Nephron (organoid): ENCODE measurements around the gene DPPA4.
"Not testable (repeated sequence)": the region's sequence is repeated elsewhere in the genome, so short reads cannot be mapped to it uniquely, and the experiment has no call there.

ENCODE experiments used
- H3K27ac Mint-ChIP-seq, 3 experiments: 2 replicates each; pipeline ENCODE4 v1.8.0; 2020; ENCODE audit warnings: mixed read lengths in 3 of 3, mild to moderate bottlenecking in 2 of 3, moderate library complexity in 1 of 3
- H3K27me3 Mint-ChIP-seq: 2 replicates; pipeline ENCODE4 v1.8.0; 2021; ENCODE audit warnings: low read depth, mild to moderate bottlenecking, moderate library complexity, mixed read lengths
- H3K36me3 Mint-ChIP-seq: 2 replicates; pipeline ENCODE4 v1.8.0; 2020; ENCODE audit warnings: low read depth, mixed read lengths
- H3K4me1 Mint-ChIP-seq: 2 replicates; pipeline ENCODE4 v1.8.0; 2020; ENCODE audit warnings: mixed read lengths
- H3K4me3 Mint-ChIP-seq, 3 experiments: 2 replicates each; pipeline ENCODE4 v1.8.0; 2020; ENCODE audit warnings: mild to moderate bottlenecking in 3 of 3, mixed read lengths in 3 of 3, moderate library complexity in 2 of 3
- H3K9me3 Mint-ChIP-seq: 2 replicates; pipeline ENCODE4 v1.8.0; 2020; ENCODE audit warnings: mixed read lengths
- TF ChIP-seq, protein P1 (sequence below), 3 experiments: fragments of 200-600 bp; sonication (generic); IDR thresholded peaks; one replicate each; pipeline ENCODE4 v1.5.0; 2021; ENCODE audit warnings: antibody characterized with exemption in 3 of 3; ENCODE audit not compliant: unreplicated experiment in 3 of 3

Gene DPPA4

DNA sequence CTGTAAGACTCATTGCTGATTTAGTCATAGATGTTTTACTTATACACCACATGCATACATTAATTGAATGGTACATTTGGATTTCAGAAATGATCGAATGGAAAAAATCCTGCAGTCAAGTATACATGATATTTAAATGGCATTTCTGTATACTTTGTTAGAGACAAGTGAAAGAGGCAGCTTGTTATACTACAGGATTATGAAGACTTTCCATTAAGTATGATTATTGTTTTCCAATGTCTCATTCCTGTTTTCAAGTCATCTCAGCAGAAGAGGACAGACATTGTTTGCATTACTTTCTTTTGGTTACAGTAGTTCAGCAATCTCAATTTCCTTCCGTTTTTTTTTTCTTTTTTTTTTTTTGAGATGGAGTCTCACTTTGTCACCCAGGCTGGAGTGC lies 36.6 kb upstream of the DPPA4 start:
- Mint-ChIP-seq H3K4me3 (no peak overlapping the region), H3K9me3 (peaks cover 2% of the 10 kb centered on the region), H3K4me1 (no peaks in the 10 kb centered on the region), H3K27ac (no peak overlapping the region), H3K27me3 (no peaks in the 10 kb centered on the region), H3K36me3 (no peaks in the 10 kb centered on the region)
- TF ChIP-seq, protein P1, sequence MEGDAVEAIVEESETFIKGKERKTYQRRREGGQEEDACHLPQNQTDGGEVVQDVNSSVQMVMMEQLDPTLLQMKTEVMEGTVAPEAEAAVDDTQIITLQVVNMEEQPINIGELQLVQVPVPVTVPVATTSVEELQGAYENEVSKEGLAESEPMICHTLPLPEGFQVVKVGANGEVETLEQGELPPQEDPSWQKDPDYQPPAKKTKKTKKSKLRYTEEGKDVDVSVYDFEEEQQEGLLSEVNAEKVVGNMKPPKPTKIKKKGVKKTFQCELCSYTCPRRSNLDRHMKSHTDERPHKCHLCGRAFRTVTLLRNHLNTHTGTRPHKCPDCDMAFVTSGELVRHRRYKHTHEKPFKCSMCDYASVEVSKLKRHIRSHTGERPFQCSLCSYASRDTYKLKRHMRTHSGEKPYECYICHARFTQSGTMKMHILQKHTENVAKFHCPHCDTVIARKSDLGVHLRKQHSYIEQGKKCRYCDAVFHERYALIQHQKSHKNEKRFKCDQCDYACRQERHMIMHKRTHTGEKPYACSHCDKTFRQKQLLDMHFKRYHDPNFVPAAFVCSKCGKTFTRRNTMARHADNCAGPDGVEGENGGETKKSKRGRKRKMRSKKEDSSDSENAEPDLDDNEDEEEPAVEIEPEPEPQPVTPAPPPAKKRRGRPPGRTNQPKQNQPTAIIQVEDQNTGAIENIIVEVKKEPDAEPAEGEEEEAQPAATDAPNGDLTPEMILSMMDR (IDR thresholded peaks at IDR 0.05; ENCODE audit: unreplicated experiment in 3 of 3): no peak

GRCh38 chr3:109372639-109373038 lies 35.3 kb upstream of the DPPA4 start:
- H3K4me3 Mint-ChIP-seq: no peak overlapping the region
- no peaks in the 10 kb centered on the region for H3K27me3 Mint-ChIP-seq
- TF ChIP-seq, protein P1 (IDR thresholded peaks at IDR 0.05; ENCODE audit: unreplicated experiment in 3 of 3): no peak
- no peak overlapping the region for H3K27ac Mint-ChIP-seq
- H3K9me3 Mint-ChIP-seq: peaks cover 2% of the 10 kb centered on the region
- no peaks in the 10 kb centered on the region for H3K36me3 Mint-ChIP-seq
- H3K4me1 Mint-ChIP-seq: no peaks in the 10 kb centered on the region

- Mint-ChIP-seq H3K9me3 (no peaks in the 10 kb centered on the region), H3K27me3 (no peaks in the 10 kb centered on the region), H3K27ac (no peak overlapping the region), H3K36me3 (no peaks in the 10 kb centered on the region), H3K4me3 (no peak overlapping the region), H3K4me1 (no peaks in the 10 kb centered on the region)
- TF ChIP-seq, protein P1 (IDR thresholded peaks at IDR 0.05; ENCODE audit: unreplicated experiment in 3 of 3): peak in 2 of 3 experiments; percentile 10 to 25
Measured at GRCh38 chr3:109369510-109369909, 32.2 kb upstream of the DPPA4 start.

- H3K27ac Mint-ChIP-seq: no peak overlapping the region
- H3K9me3 Mint-ChIP-seq: no peaks in the 10 kb centered on the region
- H3K4me1 Mint-ChIP-seq: no peaks in the 10 kb centered on the region
- peaks cover 3% of the 10 kb centered on the region for H3K27me3 Mint-ChIP-seq
- H3K36me3 Mint-ChIP-seq: no peaks in the 10 kb centered on the region
- TF ChIP-seq, protein P1 (IDR thresholded peaks at IDR 0.05; ENCODE audit: unreplicated experiment in 3 of 3): no peak
- no peak overlapping the region for H3K4me3 Mint-ChIP-seq
Measured at GRCh38 chr3:109364088-109364487, 26.7 kb upstream of the DPPA4 start.

GRCh38 chr3:109363634-109364033 lies 26.3 kb upstream of the DPPA4 start:
- H3K27ac Mint-ChIP-seq: no peak overlapping the region
- TF ChIP-seq, protein P1 (IDR thresholded peaks at IDR 0.05; ENCODE audit: unreplicated experiment in 3 of 3): no peak
- H3K4me3 Mint-ChIP-seq: no peak overlapping the region
- no peaks in the 10 kb centered on the region for H3K4me1 Mint-ChIP-seq
- H3K9me3 Mint-ChIP-seq: no peaks in the 10 kb centered on the region
- H3K27me3 Mint-ChIP-seq: peaks cover 3% of the 10 kb centered on the region
- no peaks in the 10 kb centered on the region for H3K36me3 Mint-ChIP-seq

DNA sequence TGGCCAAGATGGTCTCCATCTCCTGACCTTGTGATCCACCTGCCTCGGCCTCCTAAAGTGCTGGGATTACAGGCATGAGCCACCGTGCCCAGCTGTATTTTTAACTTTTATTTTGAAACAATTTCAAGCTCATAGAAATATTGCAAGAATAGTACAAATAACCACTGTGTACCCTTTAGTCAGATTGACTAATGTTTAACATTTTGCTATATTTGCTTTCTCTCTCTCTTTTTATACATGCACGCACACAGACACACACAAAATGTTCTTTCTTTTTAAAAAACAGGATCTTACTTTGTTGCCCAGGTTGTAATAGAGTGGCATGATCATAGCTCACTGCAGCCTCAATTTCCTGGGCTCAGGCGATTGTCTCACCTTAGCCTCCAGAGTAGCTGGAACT lies 25.5 kb upstream of the DPPA4 start:
- Mint-ChIP-seq H3K4me1 (no peaks in the 10 kb centered on the region), H3K36me3 (no peaks in the 10 kb centered on the region), H3K27ac (no peak overlapping the region), H3K4me3 (no peak overlapping the region), H3K9me3 (no peaks in the 10 kb centered on the region), H3K27me3 (peaks cover 3% of the 10 kb centered on the region)
- TF ChIP-seq, protein P1 (IDR thresholded peaks at IDR 0.05; ENCODE audit: unreplicated experiment in 3 of 3): no peak

GRCh38 chr3:109358809-109359208 lies 21.5 kb upstream of the DPPA4 start:
- H3K4me3 Mint-ChIP-seq, H3K36me3 Mint-ChIP-seq, H3K27ac Mint-ChIP-seq, H3K9me3 Mint-ChIP-seq, H3K27me3 Mint-ChIP-seq: not testable (repeated sequence)
- H3K4me1 Mint-ChIP-seq: peaks cover 18% of the 10 kb centered on the region
